Mucosa of stomach (tissue), 1 donor: ENCODE results near the gene IL37.

Experiments
- H3K27me3 ChIP-seq: one replicate; pipeline ENCODE4 v1.7.0; 2013; ENCODE audit warnings: mild to moderate bottlenecking, low read length; ENCODE audit not compliant: control insufficient read depth, insufficient read depth
- H3K36me3 ChIP-seq: one replicate; pipeline ENCODE4 v1.7.0; 2013; ENCODE audit warnings: low read length; ENCODE audit not compliant: control insufficient read depth, insufficient read depth
- H3K4me1 ChIP-seq: one replicate; pipeline ENCODE4 v1.7.0; 2013; ENCODE audit warnings: mild to moderate bottlenecking, low read length; ENCODE audit not compliant: control insufficient read depth, insufficient read depth
- H3K4me3 ChIP-seq: one replicate; pipeline ENCODE4 v1.7.0; 2013; ENCODE audit warnings: low read length
- H3K9ac ChIP-seq: one replicate; pipeline ENCODE4 v1.7.0; 2013; ENCODE audit warnings: mild to moderate bottlenecking, low read length, moderate library complexity
- H3K9me3 ChIP-seq: one replicate; pipeline ENCODE4 v1.7.0; 2013; ENCODE audit warnings: mild to moderate bottlenecking, low read length, moderate library complexity; ENCODE audit not compliant: control insufficient read depth
- donor health status: Pancreatic carcinoma.

Gene IL37

DNA sequence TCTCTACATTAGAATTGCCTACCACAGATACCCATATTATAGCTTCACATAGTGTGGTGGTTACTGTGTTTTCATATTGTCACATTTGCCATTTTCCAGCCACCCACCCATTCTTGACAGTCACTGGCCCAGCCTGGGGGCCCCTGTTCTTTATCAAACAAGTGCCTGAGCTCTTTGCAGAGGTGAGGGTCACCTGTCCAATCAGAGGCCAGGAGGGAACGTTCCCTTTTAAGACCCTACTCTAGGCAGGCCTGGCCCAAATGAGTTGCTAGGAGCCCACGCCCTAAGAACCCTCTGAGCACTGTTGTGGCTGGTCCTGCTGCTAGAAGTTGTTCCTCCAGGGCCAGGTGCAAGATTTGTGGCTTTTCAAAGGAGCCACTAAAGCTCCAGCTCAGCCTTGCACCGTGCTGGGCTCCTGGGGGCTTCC lies 5.2 kb downstream of the IL37 start:
- H3K9ac ChIP-seq = no peak overlapping the region
- H3K27me3 ChIP-seq = no peaks in the 10 kb centered on the region
- H3K36me3 ChIP-seq = no peaks in the 10 kb centered on the region
- H3K4me3 ChIP-seq = no peak overlapping the region
- no peaks in the 10 kb centered on the region for H3K9me3 ChIP-seq
- peaks cover 6% of the 10 kb centered on the region for H3K4me1 ChIP-seq

DNA sequence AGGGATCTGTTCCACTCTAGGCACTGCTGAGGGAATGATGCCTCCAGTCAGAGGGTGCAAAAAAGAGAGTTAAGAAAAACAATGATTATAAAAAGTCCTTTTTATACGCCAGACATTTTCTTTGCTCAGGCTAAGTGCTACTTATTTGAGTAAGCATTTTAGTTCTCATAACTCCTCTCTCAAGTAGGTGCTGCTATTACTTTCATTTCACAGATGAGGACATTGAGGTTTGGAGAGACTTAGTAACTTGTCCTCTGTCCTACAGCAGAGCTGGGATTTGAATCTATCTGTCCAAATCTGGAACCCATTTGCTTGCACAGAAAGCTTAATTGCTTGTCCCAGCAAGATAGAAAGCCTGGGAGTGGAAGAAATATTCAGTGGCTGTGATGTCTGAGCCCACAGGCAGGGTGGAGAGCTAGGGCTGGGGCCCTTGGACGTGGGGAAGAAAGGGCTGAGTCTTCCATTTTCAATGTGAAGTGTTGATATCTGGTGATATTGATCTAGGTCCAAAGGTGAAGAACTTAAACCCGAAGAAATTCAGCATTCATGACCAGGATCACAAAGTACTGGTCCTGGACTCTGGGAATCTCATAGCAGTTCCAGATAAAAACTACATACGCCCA lies 5.8 kb downstream of the IL37 start:
- Histone ChIP-seq H3K9me3 (no peaks in the 10 kb centered on the region), H3K9ac (no peak overlapping the region), H3K36me3 (no peaks in the 10 kb centered on the region), H3K27me3 (no peaks in the 10 kb centered on the region), H3K4me3 (no peak overlapping the region), H3K4me1 (peaks cover 6% of the 10 kb centered on the region)

DNA sequence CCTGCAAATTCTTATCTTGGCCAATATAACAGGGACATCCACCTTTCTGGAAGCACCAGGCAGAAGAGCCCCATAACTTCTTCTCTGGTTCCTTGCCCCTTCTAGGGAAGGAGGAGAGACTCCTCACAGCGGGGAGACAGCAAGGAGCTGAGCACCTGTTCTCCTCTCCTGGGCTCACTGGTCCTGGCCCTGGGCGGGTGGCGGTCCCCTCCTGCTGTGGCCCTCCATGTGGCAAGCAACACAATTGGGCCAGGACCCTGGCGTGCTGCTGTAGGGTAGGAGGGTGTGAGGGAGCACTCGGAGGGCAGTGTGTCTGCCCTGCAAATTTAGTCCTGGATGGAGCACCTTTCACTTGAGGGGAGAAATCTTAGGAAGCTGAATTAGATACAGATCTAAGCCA lies 6.9 kb downstream of the IL37 start:
- Histone ChIP-seq H3K36me3 (no peaks in the 10 kb centered on the region), H3K4me1 (peaks cover 6% of the 10 kb centered on the region), H3K9me3 (no peaks in the 10 kb centered on the region), H3K27me3 (no peaks in the 10 kb centered on the region), H3K9ac (no peak overlapping the region), H3K4me3 (no peak overlapping the region)

DNA sequence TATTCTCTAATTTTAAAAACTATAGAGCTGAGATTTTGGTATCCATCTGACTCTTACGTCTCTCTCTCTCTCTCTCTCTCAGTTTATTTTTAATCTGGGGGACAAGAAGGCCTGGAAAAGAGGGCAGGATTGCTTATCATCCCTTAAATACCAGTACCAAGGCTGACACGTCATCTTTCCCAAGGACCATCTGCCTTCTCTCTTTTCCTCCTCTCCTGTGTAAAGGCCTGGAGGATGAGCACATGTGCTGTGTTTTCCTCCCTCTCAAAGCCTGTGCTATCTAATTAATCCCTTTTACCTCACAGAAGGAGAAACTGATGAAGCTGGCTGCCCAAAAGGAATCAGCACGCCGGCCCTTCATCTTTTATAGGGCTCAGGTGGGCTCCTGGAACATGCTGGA lies 7.3 kb downstream of the IL37 start:
- H3K4me3 ChIP-seq = no peak overlapping the region
- H3K36me3 ChIP-seq = no peaks in the 10 kb centered on the region
- no peaks in the 10 kb centered on the region for H3K9me3 ChIP-seq
- no peaks in the 10 kb centered on the region for H3K27me3 ChIP-seq
- no peak overlapping the region for H3K9ac ChIP-seq
- H3K4me1 ChIP-seq = peaks cover 6% of the 10 kb centered on the region

DNA sequence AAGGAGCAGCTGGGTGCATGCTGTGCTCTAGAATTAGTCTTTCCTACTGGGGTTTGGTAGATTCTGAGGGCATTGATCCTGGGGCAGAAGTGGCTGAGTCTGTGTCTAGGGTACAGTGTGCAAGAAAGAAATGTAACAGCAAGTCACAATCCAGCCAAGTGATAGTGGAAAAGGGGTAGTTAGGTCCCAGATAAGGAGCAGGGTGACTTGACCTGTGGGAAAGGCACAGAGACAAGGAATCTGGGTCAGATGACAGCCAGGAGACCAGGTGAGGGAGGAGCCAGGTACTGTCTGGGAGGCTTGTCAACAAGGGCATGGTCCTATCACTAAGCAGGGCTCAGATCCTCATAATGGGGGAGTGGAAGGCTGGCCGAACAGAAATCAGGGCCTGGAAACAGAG lies 8.1 kb downstream of the IL37 start:
- no peaks in the 10 kb centered on the region for H3K9me3 ChIP-seq
- no peak overlapping the region for H3K4me3 ChIP-seq
- no peaks in the 10 kb centered on the region for H3K36me3 ChIP-seq
- H3K9ac ChIP-seq = no peak overlapping the region
- H3K27me3 ChIP-seq = no peaks in the 10 kb centered on the region
- H3K4me1 ChIP-seq = peaks cover 8% of the 10 kb centered on the region

DNA sequence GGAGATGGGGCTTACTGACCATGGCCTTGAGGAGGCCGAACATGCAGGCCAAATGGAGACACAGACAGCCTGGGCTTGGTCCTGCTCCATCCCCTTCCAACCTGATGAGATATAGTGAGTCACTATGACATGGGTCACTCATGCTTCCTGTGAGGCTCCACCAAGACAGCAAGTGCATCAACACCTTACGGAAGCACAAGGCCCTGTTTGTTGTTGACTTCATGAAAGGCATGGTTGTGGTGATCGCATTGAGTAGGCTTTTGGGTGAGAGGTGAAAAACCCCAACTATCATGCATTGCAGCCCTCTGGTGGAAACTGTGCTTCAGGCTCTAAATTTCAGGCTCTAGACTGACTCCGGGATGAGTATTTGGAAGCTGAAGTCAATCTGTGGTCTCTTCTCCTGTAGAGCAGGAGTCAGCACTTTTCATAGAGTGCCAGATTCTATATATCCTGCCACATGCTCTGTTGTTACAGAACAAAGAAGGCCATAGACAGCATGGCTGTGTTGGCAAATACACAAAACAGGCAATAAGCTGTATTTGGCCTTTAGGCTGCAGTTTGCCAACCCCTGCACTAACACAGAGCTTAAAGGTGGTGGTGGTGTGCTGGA lies 10.1 kb downstream of the IL37 start:
- Histone ChIP-seq H3K9me3 (no peaks in the 10 kb centered on the region), H3K27me3 (no peaks in the 10 kb centered on the region), H3K36me3 (no peaks in the 10 kb centered on the region), H3K4me1 (peaks cover 23% of the 10 kb centered on the region), H3K9ac (no peak overlapping the region), H3K4me3 (no peak overlapping the region)

DNA sequence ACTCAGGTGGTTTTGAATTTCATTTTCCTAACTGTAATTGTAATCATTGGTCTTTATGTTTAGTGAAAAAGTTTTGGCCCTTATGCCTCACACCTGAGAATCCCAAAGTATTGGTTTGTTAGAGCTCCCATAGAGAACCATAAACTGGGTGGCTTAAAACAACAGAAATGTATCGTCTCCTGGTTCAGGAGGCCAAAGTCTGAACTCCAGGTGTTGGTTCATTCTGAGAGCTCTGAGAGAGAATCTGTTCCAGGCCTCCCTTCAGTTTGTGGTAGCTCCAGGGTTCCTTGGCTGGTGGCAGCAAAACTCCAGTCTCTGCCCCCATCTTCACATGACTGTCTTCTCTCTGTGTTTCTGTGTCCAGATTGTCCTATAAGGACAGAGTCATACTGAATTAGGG lies 11.0 kb downstream of the IL37 start:
- H3K9me3 ChIP-seq = no peaks in the 10 kb centered on the region

DNA sequence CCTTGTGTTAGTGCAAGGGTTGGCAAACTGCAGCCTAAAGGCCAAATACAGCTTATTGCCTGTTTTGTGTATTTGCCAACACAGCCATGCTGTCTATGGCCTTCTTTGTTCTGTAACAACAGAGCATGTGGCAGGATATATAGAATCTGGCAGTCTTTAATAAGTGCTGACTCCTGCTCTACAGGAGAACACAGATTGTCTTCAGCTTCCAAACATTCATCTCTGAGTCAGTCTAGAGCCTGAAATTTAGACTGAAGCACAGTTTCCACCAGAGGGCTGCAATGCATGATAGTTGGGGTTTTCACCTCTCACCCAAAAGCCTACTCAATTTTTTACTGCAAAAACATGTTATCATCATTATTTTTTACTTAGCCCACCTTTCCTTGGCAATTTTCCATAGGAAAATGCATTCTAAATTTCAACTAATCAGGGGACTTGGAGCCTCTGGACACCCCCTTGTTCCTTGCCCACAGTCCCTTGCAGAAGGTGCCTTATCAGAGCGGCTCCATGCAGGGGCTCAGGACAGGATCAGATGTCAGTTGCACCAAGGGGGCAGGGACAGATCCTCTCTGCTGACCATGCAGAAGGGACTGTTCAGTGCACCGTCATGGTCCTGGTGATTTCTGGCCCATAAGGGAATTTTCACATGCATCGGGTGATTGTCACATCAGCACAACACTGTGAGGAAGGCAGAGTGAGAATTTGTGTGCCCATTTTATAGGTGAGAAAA lies 12.4 kb downstream of the IL37 start:
- Histone ChIP-seq H3K27me3 (no peaks in the 10 kb centered on the region), H3K36me3 (no peaks in the 10 kb centered on the region), H3K4me1 (peaks cover 23% of the 10 kb centered on the region), H3K9me3 (no peaks in the 10 kb centered on the region), H3K4me3 (no peak overlapping the region), H3K9ac (no peak overlapping the region)

More for the DNA sequence above, 11.0 kb downstream of the IL37 start:
- H3K36me3 ChIP-seq = no peaks in the 10 kb centered on the region
- H3K4me3 ChIP-seq = no peak overlapping the region
- peaks cover 23% of the 10 kb centered on the region for H3K4me1 ChIP-seq
- H3K9ac ChIP-seq = no peak overlapping the region
- no peaks in the 10 kb centered on the region for H3K27me3 ChIP-seq

DNA sequence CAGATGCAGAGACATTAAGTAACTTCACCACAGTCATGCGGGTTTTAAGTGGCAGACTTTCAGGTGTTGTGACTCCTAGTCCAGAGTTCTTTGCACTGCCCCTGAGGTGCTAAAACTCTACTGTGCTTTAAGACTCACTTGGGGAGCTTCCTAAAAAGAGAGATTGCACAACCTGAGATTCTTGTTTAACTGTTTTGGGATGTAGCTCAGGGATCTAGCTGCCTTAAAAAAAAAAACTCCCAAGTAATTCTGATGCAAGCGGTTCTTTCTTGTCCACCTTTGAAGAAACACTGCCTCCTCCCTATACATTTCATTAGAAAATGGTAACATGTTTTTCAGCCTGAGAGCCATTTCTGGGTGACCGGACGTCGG lies 13.0 kb downstream of the IL37 start:
- Histone ChIP-seq H3K9me3 (no peaks in the 10 kb centered on the region), H3K4me1 (peaks cover 23% of the 10 kb centered on the region), H3K4me3 (no peak overlapping the region), H3K27me3 (no peaks in the 10 kb centered on the region), H3K9ac (no peak overlapping the region), H3K36me3 (no peaks in the 10 kb centered on the region)

DNA sequence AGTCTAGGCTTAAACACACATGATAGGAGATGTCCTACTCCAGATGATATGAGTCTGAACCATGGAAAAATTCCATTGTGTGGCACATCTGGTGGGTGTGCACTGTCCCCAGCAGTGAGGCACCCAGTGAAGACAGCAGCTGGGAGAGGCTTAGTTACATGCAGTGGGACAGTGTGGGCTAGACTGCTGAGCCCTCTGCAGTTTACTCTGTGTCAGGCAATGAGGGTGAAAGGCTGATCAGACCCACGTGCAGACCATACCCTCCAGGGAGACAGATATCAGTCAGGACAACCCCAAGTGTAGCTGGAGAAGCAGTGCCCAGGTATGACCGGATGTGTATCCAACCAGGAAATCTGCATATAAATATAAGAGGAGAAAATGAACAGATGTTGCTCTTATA lies 13.4 kb downstream of the IL37 start:
- no peaks in the 10 kb centered on the region for H3K27me3 ChIP-seq
- H3K9ac ChIP-seq = no peak overlapping the region
- no peak overlapping the region for H3K4me3 ChIP-seq
- H3K36me3 ChIP-seq = no peaks in the 10 kb centered on the region
- peaks cover 19% of the 10 kb centered on the region for H3K4me1 ChIP-seq
- H3K9me3 ChIP-seq = no peaks in the 10 kb centered on the region

DNA sequence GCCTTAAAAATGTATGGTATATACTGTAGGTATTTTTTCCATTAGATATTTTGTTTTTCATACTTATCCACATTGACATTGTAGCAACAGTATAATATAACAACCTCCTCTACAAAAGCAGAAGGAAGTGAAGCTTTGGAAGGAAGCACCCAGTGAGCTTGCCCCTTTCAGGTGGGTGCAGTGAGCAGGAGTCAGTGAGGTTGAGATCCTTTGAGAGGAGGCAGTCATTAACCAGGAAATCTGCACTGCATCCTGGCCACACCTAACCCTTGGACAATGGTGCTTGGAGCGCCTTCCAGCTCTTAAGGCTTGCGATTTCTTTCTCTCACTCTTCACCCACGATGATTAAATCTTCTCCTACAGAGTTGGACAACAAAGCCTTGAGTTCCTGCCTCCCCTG lies 13.9 kb downstream of the IL37 start:
- no peaks in the 10 kb centered on the region for H3K27me3 ChIP-seq
- no peaks in the 10 kb centered on the region for H3K9me3 ChIP-seq
- H3K4me1 ChIP-seq = peaks cover 17% of the 10 kb centered on the region
- no peaks in the 10 kb centered on the region for H3K36me3 ChIP-seq
- H3K4me3 ChIP-seq = no peak overlapping the region
- H3K9ac ChIP-seq = no peak overlapping the region

DNA sequence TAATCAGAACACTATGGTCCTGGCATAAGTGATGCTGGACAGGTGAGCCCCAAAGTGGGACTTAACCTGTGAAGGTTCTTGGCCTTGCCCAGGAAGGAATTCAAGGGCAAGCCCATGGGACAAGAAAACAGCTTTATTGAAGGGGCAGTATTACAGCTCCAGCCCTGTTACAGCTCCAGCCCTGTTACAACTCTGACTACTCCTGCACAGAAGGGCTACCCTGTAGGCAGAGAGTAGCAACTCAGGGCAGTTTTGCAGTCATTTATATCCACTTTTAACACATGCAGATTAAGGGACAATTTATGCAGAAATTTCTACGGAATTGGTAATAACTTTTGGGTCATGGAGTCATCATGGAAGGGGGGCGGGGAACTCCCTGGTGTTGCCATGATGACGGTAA lies 15.7 kb downstream of the IL37 start:
- Histone ChIP-seq H3K4me3 (no peak overlapping the region), H3K27me3 (no peaks in the 10 kb centered on the region), H3K4me1 (peaks cover 17% of the 10 kb centered on the region), H3K9ac (no peak overlapping the region), H3K36me3 (no peaks in the 10 kb centered on the region), H3K9me3 (no peaks in the 10 kb centered on the region)
